ENCODE data around the gene SCAMP1. TPM values are rescaled to one million over a fixed set of nuclear protein-coding genes. Genes with fewer than 3 reads are reported as not detected.

Gene SCAMP1
- polyA plus RNA-seq, 1 of the 3 experiments (the other 2 are of a cell fraction) = 11.5 TPM

GRCh38 chr5:78320401-78320800 lies 40.0 kb upstream of the SCAMP1 start:
- ChIA-PET CTCF (interaction anchor here (0.7 to 2.1 kb wide), 14 partner anchors 9 to 705 kb away, joined by 3 to 8 read pairs (median 4); partner anchors contain the start of gene AP3B1), POLR2A (no interaction called here)
- Histone ChIP-seq H3K4me2 (no peak overlapping the region), H3K27ac (ENCODE audit: low read depth in 2 of 2, low read length in 1 of 2) (no peak overlapping the region), H4K20me1 (ENCODE audit: insufficient read depth) (no peaks in the 10 kb centered on the region), H3K9ac (no peak overlapping the region), H3K27me3 (ENCODE audit: insufficient read depth) (no peaks in the 10 kb centered on the region), H2AFZ (ENCODE audit: low read depth) (no peak overlapping the region), H3K4me3 (ENCODE audit: low read depth in 2 of 2, low read length in 1 of 2) (no peak overlapping the region), H3K9me3 (no peaks in the 10 kb centered on the region), H3K36me3 (replicated peaks in 1 of 2; ENCODE audit: control insufficient read depth in 1 of 2, insufficient read depth in 2 of 2, low read length in 1 of 2) (no peaks in the 10 kb centered on the region), H3K4me1 (ENCODE audit: control insufficient read depth in 1 of 2, insufficient read depth in 2 of 2, low read depth in 1 of 2, low read length in 1 of 2) (no peaks in the 10 kb centered on the region), H3K9me2 (no peaks in the 10 kb centered on the region), H3F3A (replicated peaks; ENCODE audit: insufficient read depth) (no peaks in the 10 kb centered on the region), H3K79me2 (ENCODE audit: insufficient read depth) (no peaks in the 10 kb centered on the region; the same call in 1 of the 2 replicates)
- TF ChIP-seq, protein P1, sequence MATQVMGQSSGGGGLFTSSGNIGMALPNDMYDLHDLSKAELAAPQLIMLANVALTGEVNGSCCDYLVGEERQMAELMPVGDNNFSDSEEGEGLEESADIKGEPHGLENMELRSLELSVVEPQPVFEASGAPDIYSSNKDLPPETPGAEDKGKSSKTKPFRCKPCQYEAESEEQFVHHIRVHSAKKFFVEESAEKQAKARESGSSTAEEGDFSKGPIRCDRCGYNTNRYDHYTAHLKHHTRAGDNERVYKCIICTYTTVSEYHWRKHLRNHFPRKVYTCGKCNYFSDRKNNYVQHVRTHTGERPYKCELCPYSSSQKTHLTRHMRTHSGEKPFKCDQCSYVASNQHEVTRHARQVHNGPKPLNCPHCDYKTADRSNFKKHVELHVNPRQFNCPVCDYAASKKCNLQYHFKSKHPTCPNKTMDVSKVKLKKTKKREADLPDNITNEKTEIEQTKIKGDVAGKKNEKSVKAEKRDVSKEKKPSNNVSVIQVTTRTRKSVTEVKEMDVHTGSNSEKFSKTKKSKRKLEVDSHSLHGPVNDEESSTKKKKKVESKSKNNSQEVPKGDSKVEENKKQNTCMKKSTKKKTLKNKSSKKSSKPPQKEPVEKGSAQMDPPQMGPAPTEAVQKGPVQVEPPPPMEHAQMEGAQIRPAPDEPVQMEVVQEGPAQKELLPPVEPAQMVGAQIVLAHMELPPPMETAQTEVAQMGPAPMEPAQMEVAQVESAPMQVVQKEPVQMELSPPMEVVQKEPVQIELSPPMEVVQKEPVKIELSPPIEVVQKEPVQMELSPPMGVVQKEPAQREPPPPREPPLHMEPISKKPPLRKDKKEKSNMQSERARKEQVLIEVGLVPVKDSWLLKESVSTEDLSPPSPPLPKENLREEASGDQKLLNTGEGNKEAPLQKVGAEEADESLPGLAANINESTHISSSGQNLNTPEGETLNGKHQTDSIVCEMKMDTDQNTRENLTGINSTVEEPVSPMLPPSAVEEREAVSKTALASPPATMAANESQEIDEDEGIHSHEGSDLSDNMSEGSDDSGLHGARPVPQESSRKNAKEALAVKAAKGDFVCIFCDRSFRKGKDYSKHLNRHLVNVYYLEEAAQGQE (IDR thresholded peaks at IDR 0.05; ENCODE audit: low read depth, low read length) = no peak
- peak; percentile 76 for TF ChIP-seq RAD21 (IDR thresholded peaks at IDR 0.05; ENCODE audit: low read length)
- TF ChIP-seq, protein P2, sequence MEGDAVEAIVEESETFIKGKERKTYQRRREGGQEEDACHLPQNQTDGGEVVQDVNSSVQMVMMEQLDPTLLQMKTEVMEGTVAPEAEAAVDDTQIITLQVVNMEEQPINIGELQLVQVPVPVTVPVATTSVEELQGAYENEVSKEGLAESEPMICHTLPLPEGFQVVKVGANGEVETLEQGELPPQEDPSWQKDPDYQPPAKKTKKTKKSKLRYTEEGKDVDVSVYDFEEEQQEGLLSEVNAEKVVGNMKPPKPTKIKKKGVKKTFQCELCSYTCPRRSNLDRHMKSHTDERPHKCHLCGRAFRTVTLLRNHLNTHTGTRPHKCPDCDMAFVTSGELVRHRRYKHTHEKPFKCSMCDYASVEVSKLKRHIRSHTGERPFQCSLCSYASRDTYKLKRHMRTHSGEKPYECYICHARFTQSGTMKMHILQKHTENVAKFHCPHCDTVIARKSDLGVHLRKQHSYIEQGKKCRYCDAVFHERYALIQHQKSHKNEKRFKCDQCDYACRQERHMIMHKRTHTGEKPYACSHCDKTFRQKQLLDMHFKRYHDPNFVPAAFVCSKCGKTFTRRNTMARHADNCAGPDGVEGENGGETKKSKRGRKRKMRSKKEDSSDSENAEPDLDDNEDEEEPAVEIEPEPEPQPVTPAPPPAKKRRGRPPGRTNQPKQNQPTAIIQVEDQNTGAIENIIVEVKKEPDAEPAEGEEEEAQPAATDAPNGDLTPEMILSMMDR (IDR thresholded peaks at IDR 0.05) = peak; percentile 68
- no peak for TF ChIP-seq MXI1 (IDR thresholded peaks at IDR 0.05; ENCODE audit: low read depth, low read length)
- TF ChIP-seq SMC3 (IDR thresholded peaks at IDR 0.05; ENCODE audit: low read depth, low read length) = peak; percentile 54; the same call in 1 of the 2 replicates
- peak; percentile 26 for DNase-seq
- WGBS (ENCODE audit: low lambda C conversion rate) = 51% methylated on average over 2 of the region's 2 CpGs

- no peak overlapping the region for H3K4me2 ChIP-seq
- no peak overlapping the region for H3K9ac ChIP-seq
- TF ChIP-seq JUND (IDR thresholded peaks at IDR 0.05) (no peak), MXI1 (IDR thresholded peaks at IDR 0.05; ENCODE audit: low read depth, low read length) (no peak), POLR2AphosphoS5 (IDR thresholded peaks at IDR 0.05; ENCODE audit: low read depth, low read length) (no peak), GATA2 (CRISPR knock-in tag; IDR thresholded peaks at IDR 0.05) (no peak), MAX (IDR thresholded peaks at IDR 0.05; ENCODE audit: low read depth) (no peak), CHD2 (IDR thresholded peaks at IDR 0.05; ENCODE audit: low read length, partially characterized antibody) (no peak)
- H2AFZ ChIP-seq (ENCODE audit: low read depth) = no peak overlapping the region
- no peaks in the 10 kb centered on the region for H4K20me1 ChIP-seq (ENCODE audit: insufficient read depth)
- no peaks in the 10 kb centered on the region for H3K4me1 ChIP-seq (ENCODE audit: control insufficient read depth in 1 of 2, insufficient read depth in 2 of 2, low read depth in 1 of 2, low read length in 1 of 2)
- H3K9me3 ChIP-seq = no peaks in the 10 kb centered on the region
- no peaks in the 10 kb centered on the region; the same call in 1 of the 2 replicates for H3K79me2 ChIP-seq (ENCODE audit: insufficient read depth)
- DNase-seq = no peak
- H3K27ac ChIP-seq (ENCODE audit: low read depth in 2 of 2, low read length in 1 of 2) = no peak overlapping the region
- H3F3A ChIP-seq (replicated peaks; ENCODE audit: insufficient read depth) = no peaks in the 10 kb centered on the region
- no peak overlapping the region for H3K4me3 ChIP-seq (ENCODE audit: low read depth in 2 of 2, low read length in 1 of 2)
- no peaks in the 10 kb centered on the region for H3K27me3 ChIP-seq (ENCODE audit: insufficient read depth)
- H3K36me3 ChIP-seq (replicated peaks in 1 of 2; ENCODE audit: control insufficient read depth in 1 of 2, insufficient read depth in 2 of 2, low read length in 1 of 2) = no peaks in the 10 kb centered on the region
- no peaks in the 10 kb centered on the region for H3K9me2 ChIP-seq
- ChIA-PET CTCF (interaction anchor here (0.9 to 1.3 kb wide), 2 partner anchors 9 to 209 kb away, joined by 3 to 4 read pairs; no protein-coding TSS in a partner anchor), POLR2A (no interaction called here)
Observed at GRCh38 chr5:78323241-78323640, 37.2 kb upstream of the SCAMP1 start.
